Skin of body (tissue), 2 donors: Measurements from ENCODE around the gene ITGB2. TPM values are rescaled to one million over a fixed set of nuclear protein-coding genes. Genes with fewer than 3 reads are reported as not detected.

ENCODE experiments used
- DNase-seq: peaks from one replicate; lab custom pipeline; 2025; lab: John Stamatoyannopoulos, UW
- total RNA-seq: library from RNA; depleted of rRNA; stranded (reverse); fragments of >200 nt; gene quantifications from one replicate; pipeline ENCODE4 v1.2.3, GENCODE V29; 2014

The ITGB2 gene
- total RNA-seq, 1 donor from 2014 or later = 22.5 TPM

DNA sequence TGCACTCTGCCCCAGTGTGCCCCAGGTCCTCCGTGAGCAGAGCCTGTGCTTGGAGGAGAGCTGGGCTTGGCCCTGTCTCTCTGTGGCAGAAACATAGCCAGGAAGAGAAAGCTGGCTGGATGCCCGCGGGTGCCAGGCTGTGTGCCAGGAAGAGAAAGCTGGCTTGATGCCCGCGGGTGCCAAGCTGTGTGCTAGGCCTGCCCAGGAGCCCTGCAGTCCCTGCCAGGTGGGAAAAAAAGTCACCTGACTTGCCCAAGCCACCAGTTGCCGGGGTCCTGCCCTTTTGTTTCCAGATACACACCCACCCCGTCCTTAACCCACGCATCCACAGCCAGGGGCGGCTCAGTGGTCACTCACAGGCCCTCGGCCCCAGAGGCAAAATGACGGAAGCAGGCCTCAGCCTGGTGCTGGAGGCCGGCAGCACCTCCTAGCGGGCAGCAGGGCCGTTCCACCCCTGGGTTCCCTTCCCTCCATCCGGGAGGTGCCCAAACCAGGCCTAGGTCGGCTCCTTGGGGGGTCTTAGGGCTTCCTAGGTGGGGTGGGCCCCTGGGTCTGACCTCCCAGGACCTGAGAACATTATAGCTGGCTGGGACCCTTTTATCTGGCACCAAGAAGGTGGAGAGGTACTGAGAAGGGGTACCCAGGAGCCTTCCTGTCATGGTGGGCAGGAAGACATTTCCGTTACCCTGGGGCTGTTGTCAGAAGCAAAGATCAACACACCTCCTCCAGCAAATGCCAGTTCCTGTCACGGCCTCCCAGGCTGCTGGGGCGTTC, 9.1 kb downstream of the ITGB2 start:
- DNase-seq = no peak

DNA sequence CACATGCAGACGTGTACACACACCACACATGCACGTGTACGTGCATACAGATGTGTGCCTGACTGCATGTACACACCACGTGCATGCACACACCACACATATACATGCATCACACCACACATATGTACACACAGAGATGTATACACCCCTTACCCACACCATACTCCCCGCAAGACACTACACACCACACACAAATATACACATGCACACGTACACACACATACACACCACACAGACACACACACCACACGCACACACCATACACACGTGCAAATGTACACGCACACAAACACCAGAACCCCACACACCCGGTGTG, 9.7 kb downstream of the ITGB2 start:
- DNase-seq = no peak

DNA sequence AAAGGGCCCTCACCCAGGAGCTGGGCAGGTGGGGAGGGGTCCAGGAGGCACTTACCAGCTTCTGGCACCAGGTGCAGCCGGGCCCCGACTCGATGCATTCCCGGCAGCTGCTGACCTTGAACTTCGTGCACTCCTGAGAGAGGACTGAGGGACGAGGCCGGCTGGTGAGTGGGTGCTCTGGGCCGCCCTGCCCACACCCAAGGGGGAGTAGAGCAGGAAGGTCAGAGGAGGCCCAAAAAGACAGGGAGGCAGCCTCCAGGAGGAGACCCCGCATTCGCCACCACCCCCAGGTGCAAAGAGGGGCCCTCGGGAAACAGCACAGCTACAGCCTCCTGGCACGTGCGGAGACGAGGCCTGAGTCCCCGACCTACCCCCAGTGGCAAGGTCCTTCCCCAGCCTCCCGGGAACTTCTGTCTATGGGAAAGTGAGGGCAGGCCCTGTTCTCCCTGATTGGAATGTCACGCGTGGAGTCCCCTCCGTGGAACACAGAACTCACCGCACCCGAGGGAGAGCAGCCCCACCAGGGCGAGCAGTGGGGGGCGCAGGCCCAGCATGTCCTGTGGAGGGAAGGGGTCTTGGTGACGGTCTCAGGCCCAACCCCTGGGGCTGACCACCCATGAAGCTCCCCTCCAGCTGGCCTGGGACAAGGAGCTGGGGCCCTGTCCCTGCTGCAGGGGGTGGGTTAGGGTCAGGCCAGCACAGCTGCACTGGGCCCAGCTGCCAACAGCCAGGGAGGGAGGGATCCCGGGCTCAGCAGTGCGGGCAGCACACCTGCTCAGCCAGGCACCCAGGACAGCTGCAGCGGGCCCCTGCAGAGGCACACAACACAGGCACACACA, 10.3 kb downstream of the ITGB2 start:
- DNase-seq = no peak

DNA sequence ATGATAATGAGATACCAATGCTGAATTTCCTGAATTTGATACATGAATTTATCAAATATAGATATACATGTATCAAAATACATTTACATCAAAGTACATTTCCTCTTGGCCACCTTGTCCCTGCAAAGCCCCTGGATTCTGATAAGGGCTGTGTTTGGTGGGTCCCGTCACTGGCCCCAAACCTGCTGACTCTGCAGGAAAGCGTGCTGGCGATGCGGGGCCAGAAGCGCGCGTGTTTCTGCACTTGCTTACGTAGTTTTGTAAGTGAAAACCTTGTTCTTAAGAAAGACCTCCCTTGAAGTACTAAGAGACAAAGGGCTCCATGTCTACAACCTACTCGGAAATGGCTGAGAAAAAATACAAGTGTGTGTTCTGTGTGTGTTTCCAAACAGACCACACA, 11.0 kb downstream of the ITGB2 start:
- DNase-seq = no peak

DNA sequence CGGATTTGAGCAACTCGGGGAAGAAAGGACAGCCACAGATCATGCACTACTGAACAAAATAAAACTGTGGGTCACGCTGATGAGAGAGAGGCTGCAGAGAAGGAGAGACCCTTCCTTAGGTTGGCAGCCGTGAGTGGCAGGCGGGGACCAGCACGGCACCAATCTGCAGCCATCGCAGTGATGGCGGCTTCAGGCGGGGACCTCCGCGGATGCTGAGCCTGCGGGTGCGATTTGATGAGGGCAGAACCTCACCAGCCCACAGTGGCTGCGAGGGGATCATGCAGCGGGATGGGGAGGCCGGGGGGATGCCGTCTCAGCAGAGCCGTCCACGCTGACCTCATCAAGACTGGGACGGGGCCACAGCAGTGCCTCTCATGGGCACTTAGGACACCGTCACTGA, 11.8 kb downstream of the ITGB2 start:
- DNase-seq = no peak

DNA sequence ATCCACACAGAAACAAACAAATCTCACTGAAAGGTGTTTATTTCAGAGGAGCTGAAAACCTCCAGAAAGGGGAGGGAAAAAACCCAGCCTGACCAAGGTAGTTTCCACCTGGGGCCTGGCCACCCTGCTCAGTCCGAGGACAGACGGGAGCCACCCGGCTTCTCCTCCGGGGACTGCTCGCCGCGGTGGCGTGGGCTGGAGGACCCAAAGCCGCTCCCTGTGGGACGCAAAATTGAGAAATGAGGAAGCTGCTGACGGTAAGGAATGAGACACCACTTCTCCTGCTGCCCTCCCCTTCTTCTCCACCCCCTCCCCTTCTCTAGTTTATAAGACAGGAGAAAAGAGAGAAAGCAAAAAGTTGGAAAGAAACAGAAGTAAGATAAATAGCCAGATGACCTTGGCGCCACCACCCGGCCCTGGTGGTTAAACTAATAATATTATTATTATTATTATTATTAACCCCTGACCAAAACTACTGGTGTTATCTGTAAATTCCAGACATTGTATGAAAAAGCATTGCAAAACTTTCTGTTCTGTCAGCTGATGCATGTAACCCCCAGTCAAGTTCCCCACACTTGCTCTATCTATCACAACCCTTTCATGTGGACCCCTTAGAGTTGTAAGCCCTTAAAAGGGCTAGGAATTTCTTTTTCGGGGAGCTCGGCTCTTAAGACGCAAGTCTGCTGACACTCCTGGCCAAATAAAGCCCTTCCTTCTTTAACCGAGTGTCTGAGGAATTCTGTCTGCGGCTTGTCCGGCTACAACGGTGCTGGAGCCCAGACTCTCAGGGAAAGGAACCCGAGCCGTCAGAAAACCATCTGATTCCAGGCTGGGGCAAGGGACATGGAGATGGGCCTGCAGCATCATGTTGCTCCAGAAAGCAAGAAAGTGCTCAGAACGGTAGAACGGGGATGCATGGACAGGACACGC, 12.5 kb downstream of the ITGB2 start:
- DNase-seq = no peak

DNA sequence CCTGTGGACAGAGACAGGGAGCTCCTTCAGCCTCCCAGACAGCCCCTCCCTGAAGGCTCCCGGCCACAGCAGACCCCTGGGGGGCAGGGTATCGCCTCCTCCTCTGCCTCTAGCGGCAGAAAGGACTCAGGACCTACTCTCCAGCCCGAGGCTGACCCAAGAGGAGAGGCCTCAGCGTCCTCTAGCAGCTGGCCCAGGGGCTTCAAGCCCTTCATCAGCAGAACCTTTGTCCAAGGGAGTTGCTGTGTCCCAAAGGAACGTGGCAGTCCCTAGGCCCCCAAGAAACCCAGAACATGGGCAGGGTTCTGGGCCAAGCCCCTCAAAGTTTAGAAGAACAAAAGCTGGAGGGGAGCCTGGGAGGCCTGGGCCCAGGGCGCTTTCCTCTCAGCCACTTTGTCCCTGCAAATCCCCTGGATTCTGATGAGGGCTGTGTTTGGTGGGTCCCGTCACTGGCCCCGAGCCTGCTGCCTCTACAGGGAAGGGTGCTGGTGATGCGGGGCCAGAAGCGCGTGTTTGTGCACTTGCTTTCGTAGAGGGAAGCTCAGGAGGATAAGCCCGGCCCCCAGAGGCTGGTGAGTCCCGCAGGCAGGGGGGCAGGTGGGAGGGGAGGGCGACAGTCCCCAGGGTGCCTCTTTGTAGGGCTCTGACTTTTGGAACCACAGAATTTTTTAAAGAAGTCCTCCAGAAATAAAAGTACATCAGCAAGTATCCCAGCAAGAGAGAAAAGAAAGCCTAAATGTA, 13.3 kb downstream of the ITGB2 start:
- DNase-seq = no peak

DNA sequence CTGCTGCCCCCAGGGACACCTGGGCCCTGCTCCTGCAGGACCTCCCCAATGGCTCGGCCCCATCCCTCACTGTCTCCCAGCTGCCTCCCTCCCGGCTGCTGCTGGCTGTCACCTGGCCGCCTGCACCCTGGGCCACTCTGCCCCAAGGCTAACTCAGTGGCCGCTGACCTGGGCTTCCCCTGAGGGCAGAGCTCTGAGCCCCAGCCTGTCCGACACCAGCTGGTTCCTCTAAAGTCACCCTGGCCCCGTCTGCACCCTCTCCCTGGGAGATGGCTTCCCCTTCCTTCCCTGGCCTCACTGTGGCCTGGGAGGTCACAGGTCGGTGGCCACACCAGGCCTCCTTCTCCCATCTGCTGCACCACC, 15.0 kb downstream of the ITGB2 start:
- no peak for DNase-seq

DNA sequence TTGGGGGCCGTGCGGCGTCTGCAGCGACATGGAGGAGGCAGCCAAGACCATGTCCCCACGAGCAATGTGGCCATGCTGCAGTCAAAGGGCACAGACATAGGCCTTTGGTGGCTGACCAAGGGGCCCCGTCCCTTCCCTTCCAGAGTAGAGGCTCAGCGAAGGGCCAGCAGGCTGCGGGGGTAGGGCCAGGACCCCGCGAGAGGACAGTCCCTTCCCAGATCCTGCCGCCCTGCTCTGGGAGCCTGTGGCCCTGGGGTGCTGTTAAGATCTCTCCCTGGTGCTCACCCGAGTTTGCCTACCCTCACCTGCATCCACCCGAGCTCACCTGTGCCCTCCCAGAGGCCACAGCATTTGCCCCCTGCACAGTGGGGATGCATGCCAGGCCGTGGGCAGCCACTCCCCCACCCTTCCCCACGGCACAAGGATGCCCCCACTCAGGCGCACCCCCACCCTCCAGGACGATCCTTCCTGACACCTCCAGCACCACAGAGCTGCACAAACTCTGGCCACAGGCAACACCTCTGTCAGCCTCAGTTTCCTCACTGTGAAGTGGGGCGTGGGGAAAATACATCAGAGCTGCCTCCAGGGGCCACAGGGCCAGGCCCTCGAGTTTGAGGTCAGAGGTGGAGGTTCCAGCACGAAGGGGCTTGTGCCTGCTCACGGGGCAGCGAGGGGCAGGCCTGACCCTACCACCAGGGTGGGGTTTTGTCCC, 15.5 kb downstream of the ITGB2 start:
- DNase-seq = no peak

DNA sequence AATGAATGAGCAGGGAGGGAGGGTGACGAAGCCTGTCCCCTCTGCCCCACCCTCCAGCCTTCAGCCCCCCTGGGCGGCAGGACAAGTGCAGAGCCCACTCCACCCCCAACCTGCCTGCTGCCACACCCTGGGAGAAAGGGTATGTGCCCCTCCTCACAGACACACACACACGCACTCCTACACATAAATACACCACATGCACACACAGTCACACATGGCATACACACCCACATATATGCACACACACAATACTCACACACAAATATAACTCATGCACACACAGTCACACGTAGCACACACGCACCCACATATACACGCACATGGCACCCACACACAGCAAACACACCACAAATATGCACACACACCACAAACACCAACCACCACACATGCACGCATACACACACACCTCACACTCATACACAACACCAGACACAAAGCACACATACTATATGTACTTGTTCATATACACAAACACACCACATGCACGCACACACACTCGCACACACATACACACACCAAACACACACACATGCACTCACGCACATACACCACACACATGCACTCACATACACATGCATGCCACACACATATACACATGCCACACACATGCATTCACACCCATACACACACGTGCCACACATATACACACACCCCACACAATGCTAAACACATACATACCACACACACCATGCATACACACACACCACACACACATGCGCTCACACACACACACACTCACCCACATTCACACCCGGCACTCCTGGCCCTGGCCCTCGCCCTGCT, 16.4 kb downstream of the ITGB2 start:
- DNase-seq = no peak

DNA sequence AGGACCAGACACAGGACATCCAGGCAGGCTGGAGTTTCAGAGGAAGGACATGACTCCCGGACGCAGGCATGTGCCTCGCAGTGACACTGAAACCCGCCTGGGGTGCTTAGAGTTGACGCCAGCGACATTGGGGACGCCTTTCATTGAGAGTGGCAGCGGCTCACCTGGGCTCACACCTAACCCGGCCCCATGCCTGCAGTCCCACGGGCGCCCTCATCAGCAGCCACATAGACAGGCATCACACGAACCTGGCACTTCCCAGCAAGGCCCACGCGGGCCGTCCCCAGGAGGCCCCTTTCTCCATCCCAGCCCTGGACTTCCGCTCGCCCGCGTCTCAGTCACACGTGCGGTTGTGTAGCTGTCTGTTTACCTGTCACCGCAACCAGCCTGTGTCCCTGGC, 17.0 kb downstream of the ITGB2 start:
- DNase-seq = no peak

DNA sequence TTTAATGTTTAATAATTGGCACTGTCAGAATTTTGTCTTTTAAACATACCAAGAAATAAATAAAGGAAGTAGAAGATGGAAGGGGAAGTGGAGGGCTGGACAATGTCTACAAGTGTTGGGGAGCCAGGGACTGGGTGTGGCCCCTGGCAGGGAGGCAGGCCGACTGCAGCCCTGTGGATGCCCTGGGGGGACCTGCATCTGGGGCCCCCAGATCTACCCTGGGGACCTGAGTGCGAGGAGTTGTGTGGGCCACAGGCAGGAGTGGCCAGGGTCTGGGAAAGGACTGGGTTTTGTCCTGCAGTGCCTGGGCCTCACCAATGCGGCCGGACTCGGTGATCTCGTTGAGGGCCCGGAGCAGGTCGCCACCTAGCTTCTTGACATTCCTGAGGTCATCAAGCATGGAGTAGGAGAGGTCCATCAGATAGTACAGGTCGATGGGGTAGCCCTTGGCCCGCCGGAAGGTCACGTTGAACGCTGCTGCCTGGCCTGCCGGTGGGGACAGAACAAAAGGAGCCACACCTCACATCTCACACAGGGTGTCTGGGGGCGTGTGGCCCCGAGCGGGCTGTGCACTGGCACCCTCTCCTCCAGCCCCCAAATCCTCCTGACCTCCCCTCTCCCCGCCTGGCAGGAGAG, 17.5 kb downstream of the ITGB2 start:
- DNase-seq = no peak

DNA sequence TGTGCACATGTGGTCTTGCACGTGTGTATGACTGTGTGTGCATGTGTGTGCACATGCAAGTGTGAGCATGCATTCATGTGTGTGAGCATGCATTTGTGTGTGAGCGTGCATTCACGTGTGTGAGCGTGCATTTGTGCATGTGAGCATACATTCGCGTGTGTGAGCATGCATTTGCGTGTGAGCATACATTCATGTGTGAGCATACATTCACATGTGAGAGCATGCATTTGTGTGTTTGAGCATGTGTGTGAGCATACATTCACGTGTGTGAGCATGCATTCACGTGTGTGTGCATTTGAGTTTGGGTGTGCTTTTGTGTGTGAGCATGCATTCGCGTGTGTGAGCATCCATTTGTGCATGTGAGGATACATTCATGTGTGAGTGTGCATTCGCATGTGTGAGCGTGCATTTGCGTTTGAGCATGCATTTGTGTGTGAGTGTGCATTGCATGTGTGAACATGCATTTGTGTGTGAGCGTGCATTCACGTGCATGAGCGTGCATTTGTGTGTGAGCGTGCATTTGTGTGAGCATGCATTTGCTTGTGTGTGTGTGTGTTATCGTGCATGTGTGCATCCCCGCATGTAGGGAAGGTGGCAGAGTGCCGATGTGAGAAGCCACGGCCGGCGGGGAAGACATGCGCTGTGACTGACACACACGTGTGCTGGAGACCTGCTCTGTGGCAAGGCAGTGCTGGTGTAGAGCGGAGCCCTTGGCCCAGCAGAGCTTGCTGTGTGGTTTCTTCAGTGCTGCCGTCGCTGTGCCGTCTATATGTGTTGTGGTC, 18.2 kb downstream of the ITGB2 start:
- no peak for DNase-seq

DNA sequence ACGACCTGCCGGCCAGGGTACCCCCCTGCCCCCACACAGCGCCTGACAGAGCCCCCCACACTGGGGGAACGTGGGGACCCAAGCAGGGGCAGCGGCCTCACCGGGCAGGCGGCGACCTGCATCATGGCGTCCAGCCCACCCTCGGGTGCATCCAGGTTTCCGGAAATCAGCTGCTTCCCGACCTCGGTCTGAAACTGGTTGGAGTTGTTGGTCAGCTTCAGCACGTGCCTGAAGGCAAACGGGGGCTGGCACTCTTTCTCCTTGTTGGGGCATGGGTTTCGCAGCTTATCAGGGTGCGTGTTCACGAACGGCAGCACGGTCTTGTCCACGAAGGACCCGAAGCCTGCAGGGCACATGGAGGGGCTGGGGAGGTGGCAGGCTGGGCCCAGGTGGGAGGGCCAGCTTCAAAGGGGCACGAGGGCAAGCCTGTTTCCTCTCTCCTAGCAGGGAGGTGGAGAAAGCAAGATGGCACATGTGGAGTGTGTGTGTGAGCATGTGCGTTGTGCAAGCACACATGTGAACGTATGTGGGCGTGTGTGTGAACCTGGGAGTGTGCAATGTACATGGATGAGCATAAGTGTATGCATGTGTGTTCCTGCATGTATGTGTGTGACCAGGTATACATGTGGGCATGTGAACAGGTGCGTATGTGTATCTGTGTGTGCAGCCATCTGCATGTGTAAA, 19.2 kb downstream of the ITGB2 start:
- no peak for DNase-seq

DNA sequence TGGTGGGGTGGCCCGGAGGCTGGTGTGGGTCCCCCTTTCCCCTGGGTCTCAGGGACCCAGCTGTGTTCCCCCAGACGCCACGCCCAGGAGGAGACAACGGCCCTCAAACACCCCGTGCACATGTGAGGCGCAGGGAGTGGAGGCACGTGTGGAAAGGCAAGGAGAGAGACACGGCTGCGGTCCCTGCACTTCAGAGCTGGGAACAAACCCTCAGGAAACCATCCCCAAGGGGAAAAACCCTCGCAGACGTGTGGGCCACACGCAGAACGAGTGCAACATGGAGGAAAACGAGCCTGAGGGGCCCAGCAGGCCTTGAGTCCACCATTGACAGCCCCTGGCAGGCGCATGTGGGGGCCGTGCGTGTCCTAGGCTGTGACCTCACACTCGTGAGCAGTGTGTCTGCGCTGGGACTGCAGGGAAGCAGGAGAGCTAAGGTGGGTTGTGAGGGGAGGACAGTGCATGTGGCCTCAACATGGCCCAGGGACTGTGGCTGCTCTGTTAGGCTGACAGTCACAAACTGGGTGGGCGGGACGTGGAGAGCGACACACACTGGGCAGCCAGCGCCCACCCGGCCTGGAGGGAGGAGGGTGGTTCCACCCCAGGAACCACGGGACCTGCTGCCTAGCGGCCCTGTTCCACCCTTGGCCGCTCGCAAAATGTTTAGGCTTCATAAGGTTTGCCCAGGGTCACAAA, 20.0 kb downstream of the ITGB2 start:
- DNase-seq = no peak

DNA sequence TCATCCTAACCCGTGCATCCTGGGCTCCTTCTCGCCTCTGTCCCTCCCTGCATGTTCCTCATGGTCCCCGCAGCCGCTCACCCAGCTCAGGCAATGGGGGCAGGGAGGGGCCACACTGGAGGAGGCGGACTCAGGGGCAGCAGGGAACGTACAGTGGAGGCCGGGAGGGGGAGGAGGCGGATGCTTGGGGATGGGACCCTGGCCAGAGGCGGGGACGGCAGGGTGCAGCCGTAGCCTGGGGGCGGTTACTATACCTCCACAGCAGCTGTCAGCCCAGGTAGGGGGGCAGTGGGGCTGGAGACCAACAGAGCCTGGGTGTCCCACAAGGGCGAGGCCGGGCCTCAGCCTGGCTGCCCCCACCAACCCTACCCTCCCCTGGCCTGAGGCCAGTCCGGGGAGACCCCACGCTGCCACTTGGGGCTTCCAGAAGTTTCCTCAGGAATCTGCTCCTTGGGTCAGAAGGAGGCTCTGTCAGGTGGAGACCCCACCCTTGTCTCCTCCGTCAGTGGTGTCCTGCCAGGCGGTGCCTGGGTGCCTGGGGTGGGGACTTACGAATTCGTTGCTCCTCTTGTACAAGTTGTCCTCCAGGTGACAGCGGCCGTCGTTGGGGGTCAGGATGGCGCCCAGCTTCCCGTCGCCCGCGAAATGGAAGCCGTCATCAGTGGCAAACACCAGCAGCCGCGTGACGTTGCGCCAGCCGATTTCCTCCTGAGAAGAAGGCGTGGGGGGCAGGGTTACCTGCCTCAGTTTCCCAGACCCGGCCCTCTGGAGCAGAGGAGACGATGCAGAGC, 20.7 kb downstream of the ITGB2 start:
- DNase-seq = no peak
